Panc1 (cell line): ENCODE measurements around the gene PACSIN1.

Experiments used
- CTCF ChIP-seq: fragments of 450-650 bp; IDR thresholded peaks from 2 replicates; pipeline ENCODE4 v1.5.1; 2017; ENCODE audit warnings: mild to moderate bottlenecking
- POLR2AphosphoS5 ChIP-seq: IDR thresholded peaks from 2 replicates; pipeline ENCODE4 v1.6.1; 2012; ENCODE audit warnings: mild to moderate bottlenecking, low read depth, low read length, moderate library complexity
- TF ChIP-seq, protein P1 (sequence below), 2 experiments: IDR thresholded peaks; 2 replicates each; pipeline ENCODE4 v1.6.1; 2011 to 2012; ENCODE audit warnings: low read depth in 2 of 2, control low read depth in 1 of 2, low read length in 1 of 2, mild to moderate bottlenecking in 1 of 2, moderate library complexity in 1 of 2; ENCODE audit not compliant: insufficient read depth in 1 of 2

- no peak for TF ChIP-seq POLR2AphosphoS5
- no peak for TF ChIP-seq CTCF
- TF ChIP-seq, protein P1, sequence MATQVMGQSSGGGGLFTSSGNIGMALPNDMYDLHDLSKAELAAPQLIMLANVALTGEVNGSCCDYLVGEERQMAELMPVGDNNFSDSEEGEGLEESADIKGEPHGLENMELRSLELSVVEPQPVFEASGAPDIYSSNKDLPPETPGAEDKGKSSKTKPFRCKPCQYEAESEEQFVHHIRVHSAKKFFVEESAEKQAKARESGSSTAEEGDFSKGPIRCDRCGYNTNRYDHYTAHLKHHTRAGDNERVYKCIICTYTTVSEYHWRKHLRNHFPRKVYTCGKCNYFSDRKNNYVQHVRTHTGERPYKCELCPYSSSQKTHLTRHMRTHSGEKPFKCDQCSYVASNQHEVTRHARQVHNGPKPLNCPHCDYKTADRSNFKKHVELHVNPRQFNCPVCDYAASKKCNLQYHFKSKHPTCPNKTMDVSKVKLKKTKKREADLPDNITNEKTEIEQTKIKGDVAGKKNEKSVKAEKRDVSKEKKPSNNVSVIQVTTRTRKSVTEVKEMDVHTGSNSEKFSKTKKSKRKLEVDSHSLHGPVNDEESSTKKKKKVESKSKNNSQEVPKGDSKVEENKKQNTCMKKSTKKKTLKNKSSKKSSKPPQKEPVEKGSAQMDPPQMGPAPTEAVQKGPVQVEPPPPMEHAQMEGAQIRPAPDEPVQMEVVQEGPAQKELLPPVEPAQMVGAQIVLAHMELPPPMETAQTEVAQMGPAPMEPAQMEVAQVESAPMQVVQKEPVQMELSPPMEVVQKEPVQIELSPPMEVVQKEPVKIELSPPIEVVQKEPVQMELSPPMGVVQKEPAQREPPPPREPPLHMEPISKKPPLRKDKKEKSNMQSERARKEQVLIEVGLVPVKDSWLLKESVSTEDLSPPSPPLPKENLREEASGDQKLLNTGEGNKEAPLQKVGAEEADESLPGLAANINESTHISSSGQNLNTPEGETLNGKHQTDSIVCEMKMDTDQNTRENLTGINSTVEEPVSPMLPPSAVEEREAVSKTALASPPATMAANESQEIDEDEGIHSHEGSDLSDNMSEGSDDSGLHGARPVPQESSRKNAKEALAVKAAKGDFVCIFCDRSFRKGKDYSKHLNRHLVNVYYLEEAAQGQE (IDR thresholded peaks at IDR 0.05; ENCODE audit: insufficient read depth in 1 of 2, low read depth in 2 of 2, low read length in 1 of 2): no peak
Observed at GRCh38 chr6:34527751-34528670, 62.1 kb downstream of the PACSIN1 start.
